ENCODE data around the gene MAP4K2.
A peak's percentile ranks its signal among the peaks of the same experiment; 100 is the strongest.

The MAP4K2 gene

DNA sequence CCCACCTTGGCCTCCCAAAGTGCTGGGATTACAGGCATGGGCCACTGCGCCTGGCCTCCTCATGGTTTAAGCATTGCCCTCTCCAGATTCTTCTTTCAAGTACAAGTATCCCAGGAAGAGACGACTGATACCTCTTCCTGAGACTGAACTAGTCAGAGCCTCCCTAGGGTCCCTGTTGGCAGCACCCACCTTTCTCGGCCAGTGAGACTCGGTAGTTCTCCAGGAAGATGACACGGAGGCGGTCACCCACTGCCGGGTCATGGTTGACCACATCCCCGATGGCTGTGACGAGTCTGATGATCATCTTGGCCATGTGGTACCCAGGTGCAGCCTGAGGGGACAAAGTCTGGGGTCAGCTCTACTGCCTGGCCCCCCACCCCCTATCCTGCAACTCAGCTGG is 51.9 kb downstream of the MAP4K2 start:
- FAIRE-seq (no peak), DNase-seq (ENCODE audit: insufficient read length, low spot score) (no peak)
- TF ChIP-seq PAX5 (IDR thresholded peaks at IDR 0.05; ENCODE audit: insufficient read depth, low read length, severe bottlenecking) (no peak), POLR2AphosphoS5 (IDR thresholded peaks at IDR 0.05; ENCODE audit: low read depth, low read length) (no peak), POLR2A (IDR thresholded peaks at IDR 0.05; ENCODE audit: low read depth, low read length) (no peak), POU2F2 (IDR thresholded peaks at IDR 0.05; ENCODE audit: low read depth, low read length) (no peak), TAF1 (IDR thresholded peaks at IDR 0.05; ENCODE audit: low read depth, low read length) (no peak), SPI1 (IDR thresholded peaks at IDR 0.05; ENCODE audit: low read depth, low read length) (no peak)

GRCh38 chr11:64750361-64751054 is 52.5 kb downstream of the MAP4K2 start:
- no peak for TF ChIP-seq PAX5 (IDR thresholded peaks at IDR 0.05; ENCODE audit: insufficient read depth, low read length, severe bottlenecking)
- no peak for TF ChIP-seq POU2F2 (IDR thresholded peaks at IDR 0.05; ENCODE audit: low read depth, low read length)
- no peak for TF ChIP-seq SPI1 (IDR thresholded peaks at IDR 0.05; ENCODE audit: low read depth, low read length)
- no peak for TF ChIP-seq TAF1 (IDR thresholded peaks at IDR 0.05; ENCODE audit: low read depth, low read length)
- no peak for TF ChIP-seq POLR2AphosphoS5 (IDR thresholded peaks at IDR 0.05; ENCODE audit: low read depth, low read length)
- no peak for TF ChIP-seq POLR2A (IDR thresholded peaks at IDR 0.05; ENCODE audit: low read depth, low read length)
- DNase-seq (ENCODE audit: insufficient read length, low spot score) = no peak
- FAIRE-seq = no peak

DNA sequence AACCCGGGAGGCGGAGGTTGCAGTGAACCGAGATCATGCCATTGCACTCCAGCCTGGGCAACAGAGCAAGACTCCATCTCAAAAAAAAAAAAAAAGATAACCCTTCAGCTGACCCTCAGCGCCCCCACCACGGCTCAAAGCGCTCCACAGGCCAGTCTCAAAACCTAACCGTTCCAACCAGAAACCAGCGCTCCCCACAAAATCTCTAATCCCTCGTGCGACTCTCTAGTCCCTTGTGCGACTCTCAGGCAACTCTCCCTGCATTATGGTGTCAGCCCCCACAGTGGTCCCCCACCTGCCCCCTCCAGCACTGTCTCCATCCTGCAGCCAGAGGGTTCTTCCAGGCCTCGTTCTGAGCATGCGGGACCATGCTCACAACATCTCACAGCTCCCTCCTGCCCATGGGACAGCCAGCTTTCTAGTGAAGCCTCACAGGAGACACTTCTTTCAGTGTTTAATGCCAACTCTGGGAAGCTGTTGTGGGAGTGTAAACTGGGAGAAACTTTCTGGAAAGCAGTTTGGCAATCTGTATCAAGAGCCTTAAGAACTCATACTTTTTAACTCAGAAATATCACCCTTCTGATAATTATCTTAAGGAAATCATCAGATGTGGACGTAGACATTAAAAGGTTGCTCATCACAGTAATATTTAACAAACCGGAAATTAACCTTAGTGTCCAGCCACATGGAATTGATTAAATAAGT is 54.9 kb downstream of the MAP4K2 start:
- FAIRE-seq = no peak
- no peak for DNase-seq (ENCODE audit: insufficient read length, low spot score)
- TF ChIP-seq POLR2AphosphoS5 (IDR thresholded peaks at IDR 0.05; ENCODE audit: low read depth, low read length) (no peak), TAF1 (IDR thresholded peaks at IDR 0.05; ENCODE audit: low read depth, low read length) (no peak), SPI1 (IDR thresholded peaks at IDR 0.05; ENCODE audit: low read depth, low read length) (no peak), POLR2A (IDR thresholded peaks at IDR 0.05; ENCODE audit: low read depth, low read length) (no peak), POU2F2 (IDR thresholded peaks at IDR 0.05; ENCODE audit: low read depth, low read length) (no peak), PAX5 (IDR thresholded peaks at IDR 0.05; ENCODE audit: insufficient read depth, low read length, severe bottlenecking) (no peak)

- DNase-seq (ENCODE audit: insufficient read length, low spot score) (no peak), FAIRE-seq (no peak)
- TF ChIP-seq POU2F2 (IDR thresholded peaks at IDR 0.05; ENCODE audit: low read depth, low read length) (no peak), TAF1 (IDR thresholded peaks at IDR 0.05; ENCODE audit: low read depth, low read length) (no peak), POLR2AphosphoS5 (IDR thresholded peaks at IDR 0.05; ENCODE audit: low read depth, low read length) (no peak), PAX5 (IDR thresholded peaks at IDR 0.05; ENCODE audit: insufficient read depth, low read length, severe bottlenecking) (no peak), POLR2A (IDR thresholded peaks at IDR 0.05; ENCODE audit: low read depth, low read length) (no peak), SPI1 (IDR thresholded peaks at IDR 0.05; ENCODE audit: low read depth, low read length) (no peak)
Observed at GRCh38 chr11:64746486-64746885, 56.5 kb downstream of the MAP4K2 start.

GRCh38 chr11:64745521-64746328 is 57.3 kb downstream of the MAP4K2 start:
- FAIRE-seq (peak; percentile 83), DNase-seq (ENCODE audit: insufficient read length, low spot score) (peak; percentile 82)
- no peak for TF ChIP-seq POLR2A (IDR thresholded peaks at IDR 0.05; ENCODE audit: low read depth, low read length)
- TF ChIP-seq POLR2AphosphoS5 (IDR thresholded peaks at IDR 0.05; ENCODE audit: low read depth, low read length) = no peak

- TF ChIP-seq TAF1 (IDR thresholded peaks at IDR 0.05; ENCODE audit: low read depth, low read length) (no peak), SPI1 (IDR thresholded peaks at IDR 0.05; ENCODE audit: low read depth, low read length) (peak; percentile 51; the same call in 1 of the 2 replicates)
- peak; percentile 72 for DNase-seq (ENCODE audit: insufficient read length, low spot score)
- FAIRE-seq = no peak
Observed at GRCh38 chr11:64745189-64745520, 57.9 kb downstream of the MAP4K2 start.

- no peak for DNase-seq (ENCODE audit: insufficient read length, low spot score)
- TF ChIP-seq POLR2AphosphoS5 (IDR thresholded peaks at IDR 0.05; ENCODE audit: low read depth, low read length) (no peak), SPI1 (IDR thresholded peaks at IDR 0.05; ENCODE audit: low read depth, low read length) (no peak), POU2F2 (IDR thresholded peaks at IDR 0.05; ENCODE audit: low read depth, low read length) (no peak)
- FAIRE-seq = no peak
Observed at GRCh38 chr11:64744544-64745188, 58.3 kb downstream of the MAP4K2 start.

GRCh38 chr11:64743591-64744543 is 59.1 kb downstream of the MAP4K2 start, which contains the start of gene RASGRP2:
TSS of gene RASGRP2 (minus strand) at chr11:64744142. CDS start at chr11:64742866, 1,276 bp downstream.
- DNase-seq (ENCODE audit: insufficient read length, low spot score) (peak; percentile 73), FAIRE-seq (peak; percentile 91)
- no peak for TF ChIP-seq PAX5 (IDR thresholded peaks at IDR 0.05; ENCODE audit: insufficient read depth, low read length, severe bottlenecking)
- TF ChIP-seq POU2F2 (IDR thresholded peaks at IDR 0.05; ENCODE audit: low read depth, low read length) = no peak

Data from GM12891 (cell line).